ENCODE results near the gene ANKRD39.
"Not testable (repeated sequence)": the region's sequence is repeated elsewhere in the genome, so short reads cannot be mapped to it uniquely, and the experiment has no call there.

The ANKRD39 gene

GRCh38 chr2:96857667-96858372 is at the start of gene ANKRD39:
Gene ANKRD39 (minus strand): TSS chr2:96858016. CDS start chr2:96857987, 29 bp downstream.
- DNase-seq = peak; percentile 98

GRCh38 chr2:96906729-96907114 is 48.9 kb upstream of the ANKRD39 start:
- no peak for DNase-seq

GRCh38 chr2:96903815-96904214 is 46.0 kb upstream of the ANKRD39 start:
- DNase-seq = no peak

- no peak for DNase-seq
Measured at GRCh38 chr2:96903318-96903717, 45.5 kb upstream of the ANKRD39 start.

- DNase-seq = no peak
Measured at GRCh38 chr2:96900237-96900636, 42.4 kb upstream of the ANKRD39 start.

- no peak for DNase-seq
Measured at GRCh38 chr2:96899413-96899741, 41.6 kb upstream of the ANKRD39 start.

- no peak for DNase-seq
Measured at GRCh38 chr2:96898641-96899412, 41.0 kb upstream of the ANKRD39 start.

GRCh38 chr2:96898135-96898505 is 40.3 kb upstream of the ANKRD39 start:
- no peak for DNase-seq

GRCh38 chr2:96897491-96898134 is 39.8 kb upstream of the ANKRD39 start:
- no peak for DNase-seq

GRCh38 chr2:96895746-96896651 is 38.2 kb upstream of the ANKRD39 start:
- peak; percentile 83 for DNase-seq

- no peak for DNase-seq
Measured at GRCh38 chr2:96895032-96895745, 37.4 kb upstream of the ANKRD39 start.

- DNase-seq = no peak
Measured at GRCh38 chr2:96894151-96894531, 36.3 kb upstream of the ANKRD39 start.

GRCh38 chr2:96893289-96894150 is 35.7 kb upstream of the ANKRD39 start:
- DNase-seq = no peak

GRCh38 chr2:96891591-96892333 is 33.9 kb upstream of the ANKRD39 start:
- DNase-seq = no peak

GRCh38 chr2:96890726-96891385 is 33.0 kb upstream of the ANKRD39 start:
- DNase-seq = no peak

GRCh38 chr2:96890252-96890651 is 32.4 kb upstream of the ANKRD39 start:
- no peak for DNase-seq

GRCh38 chr2:96889502-96889901 is 31.7 kb upstream of the ANKRD39 start:
- DNase-seq = not testable (repeated sequence)

- DNase-seq = no peak
Measured at GRCh38 chr2:96888072-96889011, 30.5 kb upstream of the ANKRD39 start.

GRCh38 chr2:96887493-96888012 is 29.7 kb upstream of the ANKRD39 start:
- no peak for DNase-seq

All from NCI-H146 (cell line).